Measurements from ENCODE around the gene PPA1. TPM values are rescaled to one million over a fixed set of nuclear protein-coding genes. Genes with fewer than 3 reads are reported as not detected.
"Not testable (repeated sequence)": the region's sequence is repeated elsewhere in the genome, so short reads cannot be mapped to it uniquely, and the experiment has no call there.

The PPA1 gene
- total and polyA plus RNA-seq, 2 donors (not counting 3 experiments of a cell fraction or from before 2014, with no cell fraction given): 63.5 to 140 TPM

DNA sequence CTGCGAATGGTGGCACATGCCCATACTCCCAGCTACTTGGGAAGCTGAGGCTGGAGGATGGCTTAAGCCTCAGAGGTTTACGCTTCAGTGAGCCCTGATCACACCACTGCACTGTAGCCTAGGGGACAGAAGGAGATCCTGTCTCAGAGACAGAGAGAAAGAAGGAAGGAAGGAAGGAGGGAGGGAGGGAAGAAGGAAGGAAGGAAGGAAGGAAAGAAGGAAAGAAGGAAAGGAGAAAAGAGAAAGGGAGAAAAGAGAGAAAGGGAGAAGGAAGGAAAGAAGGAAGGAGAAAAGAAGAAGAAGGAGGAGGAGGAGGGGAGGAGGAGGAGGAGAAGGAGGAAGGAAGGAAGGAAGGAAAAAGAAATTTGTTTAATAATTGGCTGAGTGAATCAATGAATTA is 49.9 kb downstream of the PPA1 start:
- FAIRE-seq: no peak
- intact Hi-C loops (cut with micrococcal nuclease): no loop called here

DNA sequence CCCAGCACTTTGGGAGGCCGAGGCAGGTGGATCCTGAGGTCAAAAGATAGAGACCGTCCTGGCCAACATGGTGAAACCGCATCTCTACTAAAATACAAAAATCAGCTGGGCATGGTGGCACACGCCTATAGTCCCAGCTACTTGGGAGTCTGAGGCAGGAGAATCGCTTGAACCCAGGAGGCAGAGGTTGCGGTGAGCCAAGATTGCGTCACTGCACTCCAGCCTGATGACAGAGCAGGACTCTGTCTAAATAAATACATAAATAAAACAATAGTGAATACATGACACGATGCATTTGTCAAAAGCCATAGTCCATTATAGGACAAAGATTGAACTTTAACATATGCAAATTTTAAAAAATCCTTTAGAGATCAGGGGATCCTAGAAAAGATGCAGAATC is 54.0 kb downstream of the PPA1 start:
- H3K4me3 ChIP-seq (replicated peaks in 1 of 3; ENCODE audit: insufficient read depth in 1 of 3, low read depth in 1 of 3, low read length in 3 of 3); CTCF ChIA-PET; FAIRE-seq; H3K9me1 ChIP-seq (replicated peaks; ENCODE audit: control insufficient read depth, extremely low read depth, insufficient read depth, low read length); H3K36me3 ChIP-seq (ENCODE audit: control insufficient read depth in 2 of 2, extremely low read depth in 1 of 2, insufficient read depth in 2 of 2, low read length in 2 of 2); H3K9ac ChIP-seq (replicated peaks; ENCODE audit: extremely low read depth, insufficient read depth, low read length); dilution Hi-C loops (cut with MboI; ENCODE audit: extremely low pct_ligation_motif_present, low sequenced_read_pairs); H3K4me1 ChIP-seq (ENCODE audit: control insufficient read depth, extremely low read depth, insufficient read depth, low read length); intact Hi-C loops (cut with micrococcal nuclease); BruUV-seq (replicated peaks); H4K20me1 ChIP-seq (replicated peaks; ENCODE audit: control insufficient read depth, extremely low read depth, insufficient read depth, low read length); H2AFZ ChIP-seq (ENCODE audit: low read depth, low read length); H3K79me2 ChIP-seq (ENCODE audit: control insufficient read depth, insufficient read depth, low read length); H3K4me2 ChIP-seq (ENCODE audit: insufficient read depth, low read length); DNase-seq (ENCODE audit: low read depth, low spot score); POLR2A ChIA-PET; H3K27ac ChIP-seq (ENCODE audit: insufficient read depth, low read depth, low read length); H3K9me3 ChIP-seq (replicated peaks; ENCODE audit: control insufficient read depth, insufficient read depth, low read length): not testable (repeated sequence)
- peaks cover 1 to 13% of the 10 kb centered on the region in 2 experiments for H3K27me3 ChIP-seq (ENCODE audit: control insufficient read depth in 2 of 2, insufficient read depth in 2 of 2, low read length in 2 of 2)

More for the DNA sequence above, 49.9 kb downstream of the PPA1 start:
- POLR2A ChIA-PET: no interaction called here
- Histone ChIP-seq H3K4me2 (ENCODE audit: insufficient read depth, low read length) (no peak overlapping the region), H3K27ac (ENCODE audit: insufficient read depth, low read depth, low read length) (no peak overlapping the region), H3K27me3 (ENCODE audit: control insufficient read depth in 2 of 2, insufficient read depth in 2 of 2, low read length in 2 of 2) (peaks cover 1 to 13% of the 10 kb centered on the region in 2 experiments), H3K79me2 (ENCODE audit: control insufficient read depth, insufficient read depth, low read length) (no peaks in the 10 kb centered on the region), H4K20me1 (replicated peaks; ENCODE audit: control insufficient read depth, extremely low read depth, insufficient read depth, low read length) (no peaks in the 10 kb centered on the region), H2AFZ (ENCODE audit: low read depth, low read length) (no peak overlapping the region), H3K4me1 (ENCODE audit: control insufficient read depth, extremely low read depth, insufficient read depth, low read length) (no peaks in the 10 kb centered on the region), H3K9me3 (replicated peaks; ENCODE audit: control insufficient read depth, insufficient read depth, low read length) (no peaks in the 10 kb centered on the region), H3K4me3 (replicated peaks in 1 of 3; ENCODE audit: insufficient read depth in 1 of 3, low read depth in 1 of 3, low read length in 3 of 3) (no peak overlapping the region), H3K9ac (replicated peaks; ENCODE audit: extremely low read depth, insufficient read depth, low read length) (no peak overlapping the region), H3K9me1 (replicated peaks; ENCODE audit: control insufficient read depth, extremely low read depth, insufficient read depth, low read length) (no peaks in the 10 kb centered on the region), H3K36me3 (ENCODE audit: control insufficient read depth in 2 of 2, extremely low read depth in 1 of 2, insufficient read depth in 2 of 2, low read length in 2 of 2) (no peaks in the 10 kb centered on the region)
- TF ChIP-seq POLR2A (IDR thresholded peaks at IDR 0.05; ENCODE audit: low read depth, low read length): no peak
- TF ChIP-seq MYC (IDR thresholded peaks at IDR 0.05; ENCODE audit: low read depth, low read length): no peak
- no peak for TF ChIP-seq FOS (IDR thresholded peaks at IDR 0.05; ENCODE audit: borderline replicate concordance, insufficient read depth, low read length)
- no peak for TF ChIP-seq JUN (IDR thresholded peaks at IDR 0.05; ENCODE audit: borderline replicate concordance, insufficient read depth, insufficient read length, low read depth)
- TF ChIP-seq, protein P1, sequence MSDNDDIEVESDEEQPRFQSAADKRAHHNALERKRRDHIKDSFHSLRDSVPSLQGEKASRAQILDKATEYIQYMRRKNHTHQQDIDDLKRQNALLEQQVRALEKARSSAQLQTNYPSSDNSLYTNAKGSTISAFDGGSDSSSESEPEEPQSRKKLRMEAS (IDR thresholded peaks at IDR 0.05; ENCODE audit: insufficient read depth, insufficient read length): no peak
- TF ChIP-seq POLR2AphosphoS5 (IDR thresholded peaks at IDR 0.05; ENCODE audit: insufficient read depth, low read depth, low read length): no peak
- TF ChIP-seq, protein P2, sequence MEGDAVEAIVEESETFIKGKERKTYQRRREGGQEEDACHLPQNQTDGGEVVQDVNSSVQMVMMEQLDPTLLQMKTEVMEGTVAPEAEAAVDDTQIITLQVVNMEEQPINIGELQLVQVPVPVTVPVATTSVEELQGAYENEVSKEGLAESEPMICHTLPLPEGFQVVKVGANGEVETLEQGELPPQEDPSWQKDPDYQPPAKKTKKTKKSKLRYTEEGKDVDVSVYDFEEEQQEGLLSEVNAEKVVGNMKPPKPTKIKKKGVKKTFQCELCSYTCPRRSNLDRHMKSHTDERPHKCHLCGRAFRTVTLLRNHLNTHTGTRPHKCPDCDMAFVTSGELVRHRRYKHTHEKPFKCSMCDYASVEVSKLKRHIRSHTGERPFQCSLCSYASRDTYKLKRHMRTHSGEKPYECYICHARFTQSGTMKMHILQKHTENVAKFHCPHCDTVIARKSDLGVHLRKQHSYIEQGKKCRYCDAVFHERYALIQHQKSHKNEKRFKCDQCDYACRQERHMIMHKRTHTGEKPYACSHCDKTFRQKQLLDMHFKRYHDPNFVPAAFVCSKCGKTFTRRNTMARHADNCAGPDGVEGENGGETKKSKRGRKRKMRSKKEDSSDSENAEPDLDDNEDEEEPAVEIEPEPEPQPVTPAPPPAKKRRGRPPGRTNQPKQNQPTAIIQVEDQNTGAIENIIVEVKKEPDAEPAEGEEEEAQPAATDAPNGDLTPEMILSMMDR (IDR thresholded peaks at IDR 0.05; ENCODE audit: extremely low read depth in 1 of 2, insufficient read depth in 1 of 2, low read depth in 1 of 2, low read length in 2 of 2): no peak
- DNase-seq (ENCODE audit: low read depth, low spot score): no peak
- BruUV-seq (replicated peaks): no TSS peak
- dilution Hi-C loops (cut with MboI; ENCODE audit: extremely low pct_ligation_motif_present, low sequenced_read_pairs): no loop called here
- CTCF ChIA-PET: no interaction called here
